Right lobe of liver (tissue), 4 donors: Measurements from ENCODE around the gene C1orf198.

Experiments used
- CTCF ChIP-seq, 4 donors: fragments of 200-600 bp in 3 of 4; fragments of 450-650 bp in 1 of 4; IDR thresholded peaks; one replicate each; pipeline versions ENCODE4 v1.5.1 to v1.8.0; 2016 to 2022; ENCODE audit warnings: antibody characterized with exemption in 4 of 4, mild to moderate bottlenecking in 2 of 4
- POLR2A ChIP-seq: fragments of 450-650 bp; IDR thresholded peaks from one replicate; pipeline ENCODE4 v1.6.1; 2017; ENCODE audit warnings: antibody characterized with exemption, mild to moderate bottlenecking
- donor health status: DM: no; HTN: no; CAD: no.
- donor health status: DM: no; HTN: no; CAD: no.
- donor health status: DM: no; HTN: yes; CAD: no.

GRCh38 chr1:230818901-230819300 lies 49.4 kb downstream of the C1orf198 start:
- TF ChIP-seq CTCF (IDR thresholded peaks at IDR 0.05) = no peak
- TF ChIP-seq POLR2A = no peak
